Neural cell (in vitro differentiated cells): ENCODE results near the gene JAZF1. TPM values are rescaled to one million over a fixed set of nuclear protein-coding genes. Genes with fewer than 3 reads are reported as not detected.

Experiments used
- H2AFZ ChIP-seq: fragments of 200-600, 300-800 bp; sonication (generic), shearing (Covaris generic); 2 replicates; pipeline ENCODE4 v1.6.0; 2014; ENCODE audit warnings: low read depth, mild to moderate bottlenecking, antibody characterized with exemption, low read length, moderate library complexity
- H3F3A ChIP-seq: fragments of 200-600 bp; shearing (Covaris generic); 2 replicates; pipeline ENCODE4 v1.6.1; 2016; ENCODE audit warnings: mild to moderate bottlenecking, moderate library complexity, mixed read lengths, antibody characterized with exemption, low read length; ENCODE audit not compliant: insufficient read depth, poor library complexity, severe bottlenecking
- H3K27ac ChIP-seq: fragments of 200-600, 300-800 bp; sonication (generic), shearing (Covaris generic); 2 replicates; pipeline ENCODE4 v1.5.1; 2014; ENCODE audit warnings: mild to moderate bottlenecking, low read length, moderate library complexity
- H3K27me3 ChIP-seq: fragments of 300-800, 200-600 bp; sonication (generic), shearing (Covaris generic); 2 replicates; pipeline ENCODE4 v1.6.0; 2014; ENCODE audit warnings: mild to moderate bottlenecking, low read depth, low read length, moderate library complexity; ENCODE audit not compliant: insufficient read depth
- H3K36me3 ChIP-seq: fragments of 300-800, 200-600 bp; sonication (generic), shearing (Covaris generic); 2 replicates; pipeline ENCODE4 v1.5.1; 2014; ENCODE audit warnings: mild to moderate bottlenecking, antibody characterized with exemption, low read length, moderate library complexity; ENCODE audit not compliant: insufficient read depth
- H3K4me2 ChIP-seq: fragments of 300-800, 200-600 bp; sonication (generic), shearing (Covaris generic); 2 replicates; pipeline ENCODE4 v1.6.0; 2014; ENCODE audit warnings: mild to moderate bottlenecking, low read length
- H3K4me3 ChIP-seq: fragments of 300-800, 200-600 bp; sonication (generic), shearing (Covaris generic); 2 replicates; pipeline ENCODE4 v1.5.1; 2014; ENCODE audit warnings: mild to moderate bottlenecking, low read length, moderate library complexity
- H3K79me2 ChIP-seq: fragments of 200-600 bp; shearing (Covaris generic); replicated peaks from 2 replicates; pipeline ENCODE4 v1.6.0; 2014; ENCODE audit warnings: mild to moderate bottlenecking, low read length, moderate library complexity; ENCODE audit not compliant: insufficient read depth
- H3K9ac ChIP-seq: fragments of 300-800, 200-600 bp; sonication (generic), shearing (Covaris generic); 2 replicates; pipeline ENCODE4 v1.6.1; 2016; ENCODE audit warnings: mild to moderate bottlenecking, low read length, mixed read lengths
- H3K9me2 ChIP-seq: fragments of 200-600 bp; shearing (Covaris generic); 2 replicates; pipeline ENCODE4 v1.6.1; 2016; ENCODE audit warnings: mild to moderate bottlenecking, low read length, mixed read lengths; ENCODE audit not compliant: insufficient read depth
- H3K9me3 ChIP-seq: fragments of 200-600, 300-800 bp; sonication (generic), shearing (Covaris generic); 2 replicates; pipeline ENCODE4 v1.6.1; 2016; ENCODE audit warnings: mild to moderate bottlenecking, mixed run types, low read length, moderate library complexity, mixed read lengths
- H4K20me1 ChIP-seq: fragments of 200-600 bp; shearing (Covaris generic); 2 replicates; pipeline ENCODE4 v1.6.1; 2016; ENCODE audit warnings: mild to moderate bottlenecking, mixed run types; ENCODE audit not compliant: insufficient read depth
- EP300 ChIP-seq: fragments of 450-650 bp; conservative IDR thresholded peaks from 2 replicates; pipeline ENCODE4 v1.6.1; 2014; ENCODE audit warnings: antibody characterized with exemption, mild to moderate bottlenecking, moderate library complexity; ENCODE audit not compliant: poor library complexity, severe bottlenecking
- EZH2 ChIP-seq: fragments of 200-600, 300-800 bp; shearing (Covaris generic), sonication (generic); IDR thresholded peaks from 2 replicates; pipeline ENCODE4 v1.6.1; 2014; ENCODE audit warnings: antibody characterized with exemption, low read length, borderline replicate concordance, mild to moderate bottlenecking; ENCODE audit not compliant: insufficient read depth, poor library complexity, severe bottlenecking
- MXI1 ChIP-seq: fragments of 450-650 bp; conservative IDR thresholded peaks from 2 replicates; pipeline ENCODE4 v1.6.1; 2014; ENCODE audit warnings: antibody characterized with exemption, mild to moderate bottlenecking; ENCODE audit not compliant: poor library complexity, severe bottlenecking
- POLR2AphosphoS5 ChIP-seq: IDR thresholded peaks from 2 replicates; pipeline ENCODE4 v1.6.1; 2012
- RAD21 ChIP-seq: fragments of 450-650 bp; conservative IDR thresholded peaks from 2 replicates; pipeline ENCODE4 v1.6.1; 2014; ENCODE audit warnings: antibody characterized with exemption, mild to moderate bottlenecking, moderate library complexity
- REST ChIP-seq: IDR thresholded peaks from 2 replicates; pipeline ENCODE4 v1.6.1; 2012; ENCODE audit warnings: borderline replicate concordance
- SMC3 ChIP-seq: fragments of 450-650 bp; conservative IDR thresholded peaks from 2 replicates; pipeline ENCODE4 v1.6.1; 2014; ENCODE audit warnings: antibody characterized with exemption, mild to moderate bottlenecking, moderate library complexity; ENCODE audit not compliant: poor library complexity
- TAF1 ChIP-seq: IDR thresholded peaks from 2 replicates; pipeline ENCODE4 v1.6.1; 2012; ENCODE audit warnings: low read depth
- polyA plus RNA-seq: library from polyadenylated mRNA; depleted of rRNA; stranded (reverse); fragments of >200 nt; gene quantifications from 2 replicates; pipeline ENCODE4 v1.2.3, GENCODE V29; 2014
- TF ChIP-seq, protein P1 (sequence below): fragments of 450-650 bp; IDR thresholded peaks from 2 replicates; pipeline ENCODE4 v1.5.1; 2014; ENCODE audit warnings: antibody characterized with exemption, mild to moderate bottlenecking, moderate library complexity; ENCODE audit not compliant: poor library complexity, severe bottlenecking

Gene JAZF1
- polyA plus RNA-seq, 1 donor from 2014 or later, result 29.5 TPM

DNA sequence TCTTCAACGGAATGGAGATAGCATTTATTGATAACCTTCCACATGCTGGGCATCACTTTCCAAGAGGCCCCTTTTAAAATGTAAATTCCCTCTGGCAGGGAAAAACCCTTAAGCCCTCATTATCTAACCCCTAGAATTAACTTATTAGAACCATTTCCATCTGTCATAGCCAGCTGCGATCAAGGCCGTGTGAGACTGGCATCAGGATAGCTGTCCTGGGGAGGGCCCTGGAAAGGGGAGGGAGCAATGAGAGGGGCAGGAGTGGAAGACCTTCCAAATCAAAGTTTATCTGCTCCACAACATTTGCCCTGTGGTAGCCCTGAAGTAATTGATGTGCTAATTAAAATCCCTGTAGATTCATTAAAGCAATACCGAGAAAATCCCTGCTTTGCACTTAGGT is 45.0 kb upstream of the JAZF1 start:
- Histone ChIP-seq H3K9ac (no peak overlapping the region), H3K4me3 (no peak overlapping the region), H3K9me2 (no peaks in the 10 kb centered on the region), H3K27me3 (no peaks in the 10 kb centered on the region), H4K20me1 (no peaks in the 10 kb centered on the region), H3K79me2 (no peaks in the 10 kb centered on the region), H3K27ac (no peak overlapping the region), H3K4me2 (no peak overlapping the region), H3F3A (no peaks in the 10 kb centered on the region), H3K36me3 (no peaks in the 10 kb centered on the region), H2AFZ (no peak overlapping the region), H3K9me3 (no peaks in the 10 kb centered on the region)
- TF ChIP-seq, protein P1, sequence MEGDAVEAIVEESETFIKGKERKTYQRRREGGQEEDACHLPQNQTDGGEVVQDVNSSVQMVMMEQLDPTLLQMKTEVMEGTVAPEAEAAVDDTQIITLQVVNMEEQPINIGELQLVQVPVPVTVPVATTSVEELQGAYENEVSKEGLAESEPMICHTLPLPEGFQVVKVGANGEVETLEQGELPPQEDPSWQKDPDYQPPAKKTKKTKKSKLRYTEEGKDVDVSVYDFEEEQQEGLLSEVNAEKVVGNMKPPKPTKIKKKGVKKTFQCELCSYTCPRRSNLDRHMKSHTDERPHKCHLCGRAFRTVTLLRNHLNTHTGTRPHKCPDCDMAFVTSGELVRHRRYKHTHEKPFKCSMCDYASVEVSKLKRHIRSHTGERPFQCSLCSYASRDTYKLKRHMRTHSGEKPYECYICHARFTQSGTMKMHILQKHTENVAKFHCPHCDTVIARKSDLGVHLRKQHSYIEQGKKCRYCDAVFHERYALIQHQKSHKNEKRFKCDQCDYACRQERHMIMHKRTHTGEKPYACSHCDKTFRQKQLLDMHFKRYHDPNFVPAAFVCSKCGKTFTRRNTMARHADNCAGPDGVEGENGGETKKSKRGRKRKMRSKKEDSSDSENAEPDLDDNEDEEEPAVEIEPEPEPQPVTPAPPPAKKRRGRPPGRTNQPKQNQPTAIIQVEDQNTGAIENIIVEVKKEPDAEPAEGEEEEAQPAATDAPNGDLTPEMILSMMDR, result no peak
- TF ChIP-seq MXI1 (no peak), EZH2 (no peak), REST (no peak), RAD21 (no peak), TAF1 (no peak), EP300 (no peak), POLR2AphosphoS5 (no peak), SMC3 (no peak)

DNA sequence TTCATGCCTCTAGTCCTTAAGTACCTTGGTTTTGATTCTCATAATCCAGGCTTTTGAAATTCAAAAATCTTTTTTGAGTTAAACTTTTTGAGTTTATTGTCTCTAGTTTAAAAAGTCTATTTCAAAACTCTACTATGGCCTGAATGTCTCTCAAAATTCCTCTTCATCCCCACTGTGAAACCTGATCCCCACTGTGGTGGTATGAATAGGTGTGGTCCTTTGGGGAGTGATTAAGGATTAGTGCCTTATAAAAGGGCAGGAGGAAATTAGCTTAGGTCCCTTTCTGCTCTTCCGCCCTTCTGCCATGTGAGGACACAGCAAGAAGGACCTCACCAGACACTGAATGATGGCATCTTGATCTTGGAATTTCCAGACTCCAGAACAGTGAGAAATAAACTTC is 44.1 kb upstream of the JAZF1 start:
- Histone ChIP-seq H3K4me2 (no peak overlapping the region), H3K79me2 (no peaks in the 10 kb centered on the region), H3K9me2 (no peaks in the 10 kb centered on the region), H3F3A (no peaks in the 10 kb centered on the region), H4K20me1 (no peaks in the 10 kb centered on the region), H3K36me3 (no peaks in the 10 kb centered on the region), H3K4me3 (no peak overlapping the region), H3K27ac (no peak overlapping the region), H3K9ac (no peak overlapping the region), H2AFZ (no peak overlapping the region), H3K9me3 (no peaks in the 10 kb centered on the region), H3K27me3 (no peaks in the 10 kb centered on the region)
- TF ChIP-seq MXI1 (no peak), REST (no peak), EP300 (no peak), TAF1 (no peak), SMC3 (no peak), POLR2AphosphoS5 (no peak), EZH2 (no peak), RAD21 (no peak)
- TF ChIP-seq, protein P1, result no peak
